AG09309 (cell line): ENCODE results near the gene AXIN1.
"Not testable (repeated sequence)": the region's sequence is repeated elsewhere in the genome, so short reads cannot be mapped to it uniquely, and the experiment has no call there.

Source experiments
- DNase-seq: peaks from one replicate; pipeline ENCODE4 v3.0.0-alpha.2; 2010; ENCODE audit warnings: low read depth
- H3K4me3 ChIP-seq: 2 replicates; pipeline ENCODE4 v1.5.1; 2011; ENCODE audit warnings: mild to moderate bottlenecking, low read depth, low read length, moderate library complexity; ENCODE audit not compliant: control insufficient read depth
- CTCF ChIP-seq: IDR thresholded peaks from 2 replicates; pipeline ENCODE4 v1.5.1; 2011; ENCODE audit warnings: mild to moderate bottlenecking, low read depth, low read length, inconsistent platforms; ENCODE audit not compliant: insufficient read depth, control insufficient read depth; ENCODE audit errors: missing control alignments

The AXIN1 gene

GRCh38 chr16:272633-273546 is 79.6 kb downstream of the AXIN1 start:
- DNase-seq = no peak
- H3K4me3 ChIP-seq = no peak overlapping the region
- TF ChIP-seq CTCF = no peak

DNA sequence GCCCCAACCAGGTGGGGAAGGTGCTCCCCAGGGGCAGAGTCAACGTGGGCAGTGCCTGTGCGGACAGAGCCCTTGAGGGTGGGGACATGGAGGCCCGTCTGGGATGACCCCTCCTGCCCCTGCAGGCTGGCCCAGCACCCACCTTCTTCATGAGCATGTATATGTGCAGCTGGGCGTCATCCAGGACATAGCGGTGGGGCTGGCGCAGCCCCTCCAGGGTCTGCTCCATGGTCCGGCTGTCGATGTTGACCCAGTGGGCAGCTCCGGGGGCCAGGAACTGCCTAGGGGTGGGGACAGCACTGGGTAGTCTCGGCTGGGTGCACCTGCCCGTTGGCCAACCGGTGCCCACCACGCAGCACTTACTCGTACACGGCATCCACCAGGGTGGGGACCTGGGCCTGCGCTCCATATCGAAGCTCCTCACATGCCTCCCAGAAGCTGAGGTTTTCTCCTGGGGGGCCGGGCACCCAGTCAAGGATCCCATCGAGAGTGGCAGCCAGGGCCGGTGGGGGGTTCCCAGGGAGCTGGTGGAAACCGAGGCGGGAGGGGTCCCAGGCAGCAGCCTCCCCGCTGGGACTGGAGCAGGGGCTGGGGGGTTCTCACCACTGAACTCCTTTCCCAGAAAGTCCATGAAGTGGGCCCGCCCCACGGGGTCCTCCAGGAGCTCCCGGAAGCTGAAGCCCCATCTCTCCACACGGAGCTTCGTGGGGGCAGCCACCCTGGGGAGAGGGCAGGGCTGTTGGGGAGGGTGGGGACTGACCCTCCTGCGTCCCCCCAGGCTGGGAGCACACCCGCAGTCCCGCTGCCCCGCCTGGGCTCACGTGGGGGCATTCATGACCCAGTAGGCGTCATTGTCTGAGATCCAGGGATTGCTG is 81.9 kb downstream of the AXIN1 start:
- no peak for DNase-seq
- no peak for TF ChIP-seq CTCF

GRCh38 chr16:269061-269796 is 83.3 kb downstream of the AXIN1 start:
- H3K4me3 ChIP-seq = no peak overlapping the region
- no peak for DNase-seq
- TF ChIP-seq CTCF = no peak

More for the DNA sequence above, 81.9 kb downstream of the AXIN1 start:
- H3K4me3 ChIP-seq = no peak overlapping the region

GRCh38 chr16:268141-269053 is 84.1 kb downstream of the AXIN1 start:
- H3K4me3 ChIP-seq = no peak overlapping the region
- no peak for TF ChIP-seq CTCF
- no peak for DNase-seq

GRCh38 chr16:267562-267961 is 85.0 kb downstream of the AXIN1 start:
- H3K4me3 ChIP-seq, DNase-seq: not testable (repeated sequence)

DNA sequence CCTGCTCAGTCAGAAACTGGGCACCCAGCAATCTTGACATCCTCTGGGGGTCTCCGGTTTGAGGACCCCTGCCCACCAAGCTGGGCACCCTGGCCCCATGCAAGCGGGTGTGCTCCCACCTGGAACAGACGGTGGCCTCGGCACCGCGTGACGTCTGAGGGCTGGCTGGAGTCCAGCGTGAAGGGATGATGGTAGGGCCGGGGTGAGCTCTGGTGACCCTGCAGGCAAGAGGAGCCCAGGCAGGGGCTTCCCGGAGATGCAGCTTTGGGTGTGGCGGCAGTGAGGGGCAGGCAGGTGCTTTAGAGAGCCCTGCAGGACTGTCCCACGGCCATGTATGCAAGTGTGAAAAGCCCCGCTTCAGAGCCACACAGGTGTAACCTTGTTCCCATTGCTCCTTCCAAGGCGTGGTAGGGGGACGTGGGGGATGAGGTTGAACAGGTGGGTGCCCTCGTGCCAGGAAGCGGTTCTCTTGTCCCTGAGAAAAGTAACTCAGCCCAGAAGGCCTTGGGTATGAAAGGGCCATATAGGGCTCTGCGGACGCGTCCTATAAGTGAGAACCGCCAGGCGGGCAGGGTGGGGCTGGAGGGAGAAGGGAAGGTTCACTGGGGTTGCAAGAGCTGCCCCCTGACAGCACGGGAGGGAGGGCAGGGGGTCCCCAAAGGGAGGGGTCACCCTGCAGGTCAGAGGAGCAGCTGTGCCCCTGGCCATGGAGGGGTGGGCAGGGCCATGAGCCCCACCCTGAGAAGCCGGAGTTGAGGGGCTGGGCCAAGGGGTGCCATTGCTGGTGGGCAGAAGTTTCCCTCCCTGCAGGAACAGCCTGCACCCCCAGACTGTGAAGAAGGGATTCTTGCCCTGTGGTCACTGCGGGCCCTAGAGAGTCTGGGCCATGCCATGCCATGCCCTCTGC is 86.0 kb downstream of the AXIN1 start:
- TF ChIP-seq CTCF = no peak

More for the DNA sequence above, 86.0 kb downstream of the AXIN1 start:
- DNase-seq = no peak
- H3K4me3 ChIP-seq = no peak overlapping the region
